HG02571 (cell line): ENCODE data around the gene CD320.
"Not testable (repeated sequence)": the region's sequence is repeated elsewhere in the genome, so short reads cannot be mapped to it uniquely, and the experiment has no call there.

ENCODE experiments used
- ATAC-seq: cut with Tn5 transposase; IDR thresholded peaks from one replicate; pipeline ENCODE4 v1.9.1; 2021; ENCODE audit warnings: mild to moderate bottlenecking, moderate library complexity; ENCODE audit not compliant: unreplicated experiment

The CD320 gene

DNA sequence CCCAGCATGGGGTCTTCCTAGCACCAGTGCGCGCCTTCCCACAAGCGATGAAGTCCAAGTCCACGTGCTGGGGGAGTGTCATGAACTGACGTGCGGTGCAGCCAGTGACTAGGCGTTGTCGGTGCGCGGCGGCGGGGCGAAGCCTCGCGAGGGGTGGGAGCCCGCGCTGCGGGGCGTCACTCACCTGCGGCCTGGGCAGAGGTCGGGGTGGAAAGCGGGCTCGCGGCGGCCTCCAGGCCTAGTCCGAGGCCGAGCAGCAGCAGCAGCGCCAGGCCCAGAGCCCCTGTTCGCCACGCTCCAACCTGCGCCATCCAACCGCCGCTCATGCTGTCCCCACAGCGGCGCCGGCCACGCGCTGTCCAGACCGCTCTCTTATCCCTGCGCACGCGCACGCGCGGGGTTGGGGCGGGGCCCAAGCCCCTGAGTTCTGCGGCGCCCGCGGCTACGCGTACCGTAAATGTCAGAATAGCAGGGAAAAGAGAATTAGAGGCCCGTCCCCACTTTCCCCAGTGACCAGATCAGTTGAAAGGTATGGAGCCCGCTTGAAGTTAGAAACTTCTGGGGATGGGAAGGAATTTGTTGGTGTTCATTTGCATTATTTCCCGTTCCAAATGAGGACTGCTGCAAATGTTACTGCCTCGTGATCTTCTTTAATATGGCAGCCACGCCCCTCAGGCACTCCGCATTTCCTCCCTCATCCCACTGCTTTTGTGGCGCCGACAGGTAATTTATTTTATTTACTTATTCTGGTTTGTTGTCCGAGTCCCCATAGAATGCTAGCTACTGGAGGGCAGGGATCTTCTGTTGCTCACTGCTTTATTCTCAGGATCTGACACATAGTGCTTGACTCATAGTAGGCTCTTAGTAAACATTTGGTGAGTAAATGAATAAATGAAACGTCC is at the start of gene CD320:
Gene CD320 (minus strand): TSS at position 394 of the 902 bp plus-strand sequence. CDS start 68 bp downstream, at position 326.
- ATAC-seq, result peak; percentile 79

DNA sequence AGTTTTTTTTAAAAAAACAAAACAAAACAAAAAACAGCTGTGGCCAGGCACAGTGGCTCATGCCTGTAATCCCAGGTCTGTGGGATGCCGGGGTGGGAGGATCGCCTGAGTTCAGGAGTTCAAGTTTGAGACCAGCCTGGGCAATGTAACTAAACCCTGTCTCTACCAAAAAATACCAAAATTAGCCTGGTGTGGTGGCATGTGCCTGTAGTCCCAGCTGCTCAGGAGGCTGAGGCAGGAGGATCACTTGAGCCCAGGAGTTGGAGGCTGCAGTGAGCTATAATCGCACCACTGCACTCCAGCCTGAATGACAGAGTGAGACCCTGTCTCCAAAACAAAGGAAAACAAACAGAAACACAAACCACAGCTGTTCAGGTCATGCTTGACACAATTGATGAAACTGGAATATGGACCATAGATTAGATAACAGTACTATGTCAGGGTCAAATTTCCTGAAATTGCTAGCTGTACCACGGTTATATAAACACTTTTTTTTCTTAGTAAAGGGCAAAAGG is 48.9 kb upstream of the CD320 start:
- ATAC-seq, result no peak

DNA sequence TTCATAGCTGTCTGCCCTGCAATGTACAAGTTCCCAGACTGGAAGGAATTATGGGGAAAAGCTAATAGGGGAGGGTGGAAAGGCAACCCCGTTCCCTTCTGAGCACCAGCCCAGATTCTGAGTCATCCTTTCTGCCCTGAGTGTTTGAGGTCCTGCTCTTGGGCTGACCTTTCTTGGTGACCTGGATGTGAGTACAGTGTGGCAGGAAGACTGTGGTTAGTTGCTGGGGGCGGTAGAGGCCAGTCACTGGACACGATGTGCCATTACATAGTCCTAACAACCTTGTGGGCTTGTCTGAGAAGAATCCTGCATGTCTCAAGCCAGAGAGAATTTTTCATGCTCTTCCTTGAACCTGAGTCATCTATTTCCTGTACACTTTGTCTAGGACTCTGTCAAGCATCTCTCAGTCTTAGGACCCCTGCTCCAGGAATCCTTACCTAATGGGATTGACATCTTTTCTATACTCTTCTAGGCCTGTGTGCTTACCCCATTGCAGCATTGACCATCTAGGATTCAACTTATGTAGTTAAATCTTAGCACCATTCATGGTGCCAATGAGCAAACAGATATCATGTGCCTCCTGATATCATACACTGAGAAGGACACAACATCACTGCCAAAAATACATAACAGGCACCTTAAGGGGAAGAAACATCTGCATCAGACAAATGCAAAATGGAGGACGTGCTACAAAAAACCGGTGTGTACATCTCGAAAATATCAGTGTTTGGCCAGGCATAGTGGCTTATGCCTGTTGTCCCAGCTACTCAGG is 47.7 kb upstream of the CD320 start:
- no peak for ATAC-seq

DNA sequence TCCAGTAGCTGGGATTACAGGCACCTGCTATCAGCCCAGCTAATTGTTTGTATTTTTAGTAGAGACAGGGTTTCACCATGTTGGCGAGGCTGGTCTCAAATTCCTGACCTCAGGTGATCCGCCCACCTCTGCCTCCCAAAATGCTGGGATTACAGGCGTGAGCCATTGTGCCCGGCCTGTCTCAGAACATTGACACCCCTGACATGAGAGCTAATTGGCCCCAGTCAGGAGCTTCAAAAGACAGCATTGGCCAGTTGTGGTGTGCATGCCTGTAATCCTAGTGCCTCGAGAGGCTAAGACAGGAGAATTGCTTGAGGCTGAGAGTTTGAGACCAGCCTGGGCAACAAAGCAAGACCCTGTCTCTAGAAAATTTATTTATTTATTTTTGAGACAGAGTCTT is 44.7 kb upstream of the CD320 start:
- not testable (repeated sequence) for ATAC-seq

DNA sequence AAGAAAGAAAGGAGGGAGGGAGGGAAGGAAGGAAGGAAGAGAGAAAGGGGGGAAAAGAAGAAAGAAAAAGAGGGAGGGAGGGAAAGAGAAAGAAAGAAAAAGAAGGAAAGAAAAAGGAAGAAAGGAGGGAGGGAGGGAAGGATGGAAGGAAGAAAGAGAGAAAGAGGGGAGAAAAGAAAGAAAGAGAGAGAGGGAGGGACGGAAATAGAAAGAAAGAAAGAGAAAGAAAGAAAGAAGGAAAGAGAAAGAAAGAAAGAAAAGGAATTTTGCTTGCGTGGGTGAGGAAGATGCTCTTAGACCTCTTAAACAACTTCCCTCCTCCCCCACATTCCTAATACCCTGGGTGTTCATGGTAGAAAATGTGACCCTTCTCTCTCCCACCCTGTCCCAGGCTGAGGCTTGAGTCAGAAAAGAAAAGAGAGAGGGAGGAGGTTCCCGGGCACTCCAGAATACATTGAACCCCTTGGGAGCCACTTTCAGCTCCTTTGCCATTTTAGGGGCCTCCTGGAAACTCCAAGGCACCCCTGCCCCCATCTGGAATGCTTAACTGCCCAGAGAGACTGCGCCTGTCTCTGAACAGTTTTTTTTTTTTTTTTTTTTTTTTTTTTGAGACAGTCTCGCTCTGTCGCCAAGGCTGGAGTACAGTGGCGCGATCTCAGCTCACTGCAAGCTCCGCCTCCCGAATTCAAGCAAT is 44.1 kb upstream of the CD320 start:
- ATAC-seq, result no peak

DNA sequence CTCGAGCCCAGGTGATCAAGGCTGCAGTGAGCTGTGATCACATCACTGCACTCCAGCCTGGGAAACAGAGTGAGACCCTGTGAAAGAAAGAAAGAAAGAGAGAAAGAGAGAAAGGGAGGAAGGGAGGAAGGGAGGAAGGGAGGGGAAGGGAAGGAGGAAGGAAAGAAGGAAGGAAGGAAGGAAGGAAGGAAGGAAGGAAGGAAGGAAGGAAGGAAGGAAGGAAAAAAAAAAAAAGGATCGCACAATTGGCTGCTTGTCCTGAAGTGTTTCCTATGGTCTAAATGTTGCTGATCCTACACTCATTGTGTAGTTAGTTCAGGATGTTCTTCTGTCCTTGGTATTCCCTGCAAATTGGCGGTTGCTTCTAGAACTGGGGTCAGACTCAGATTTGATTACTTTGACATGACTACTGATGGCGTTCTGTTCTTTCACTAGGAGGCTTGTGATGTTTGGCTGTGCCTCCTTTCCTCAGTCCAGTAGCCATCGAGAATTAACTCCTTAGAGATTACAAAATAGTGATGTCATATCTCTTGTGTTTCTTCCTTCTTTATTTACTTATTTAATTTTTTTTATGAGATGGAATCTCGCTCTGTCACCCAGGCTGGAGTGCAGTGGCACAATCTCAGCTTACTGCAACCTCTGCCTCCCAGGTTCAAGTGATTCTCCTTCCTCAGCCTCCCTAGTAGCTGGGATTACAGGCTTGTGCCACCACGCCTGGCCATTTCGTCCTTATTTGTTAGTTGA is 41.6 kb upstream of the CD320 start:
- ATAC-seq, result not testable (repeated sequence)

DNA sequence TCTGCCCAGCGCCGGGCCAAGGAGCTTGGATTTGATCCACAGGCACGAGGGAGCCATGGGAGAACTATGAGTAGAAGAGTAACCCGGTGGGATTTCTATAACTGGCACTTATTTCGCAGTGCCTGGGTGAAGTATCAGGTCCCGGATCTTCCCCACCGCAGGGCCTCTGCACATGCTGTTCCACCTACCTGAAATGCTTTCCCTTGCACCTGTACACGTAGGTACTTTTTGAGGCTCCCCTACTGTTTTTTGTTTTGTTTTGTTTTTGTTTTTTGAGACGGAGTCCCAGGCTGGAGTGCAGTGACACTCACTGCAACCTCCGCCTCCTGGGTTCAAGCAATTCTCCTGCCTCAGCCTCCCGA is 35.3 kb upstream of the CD320 start:
- ATAC-seq, result no peak

DNA sequence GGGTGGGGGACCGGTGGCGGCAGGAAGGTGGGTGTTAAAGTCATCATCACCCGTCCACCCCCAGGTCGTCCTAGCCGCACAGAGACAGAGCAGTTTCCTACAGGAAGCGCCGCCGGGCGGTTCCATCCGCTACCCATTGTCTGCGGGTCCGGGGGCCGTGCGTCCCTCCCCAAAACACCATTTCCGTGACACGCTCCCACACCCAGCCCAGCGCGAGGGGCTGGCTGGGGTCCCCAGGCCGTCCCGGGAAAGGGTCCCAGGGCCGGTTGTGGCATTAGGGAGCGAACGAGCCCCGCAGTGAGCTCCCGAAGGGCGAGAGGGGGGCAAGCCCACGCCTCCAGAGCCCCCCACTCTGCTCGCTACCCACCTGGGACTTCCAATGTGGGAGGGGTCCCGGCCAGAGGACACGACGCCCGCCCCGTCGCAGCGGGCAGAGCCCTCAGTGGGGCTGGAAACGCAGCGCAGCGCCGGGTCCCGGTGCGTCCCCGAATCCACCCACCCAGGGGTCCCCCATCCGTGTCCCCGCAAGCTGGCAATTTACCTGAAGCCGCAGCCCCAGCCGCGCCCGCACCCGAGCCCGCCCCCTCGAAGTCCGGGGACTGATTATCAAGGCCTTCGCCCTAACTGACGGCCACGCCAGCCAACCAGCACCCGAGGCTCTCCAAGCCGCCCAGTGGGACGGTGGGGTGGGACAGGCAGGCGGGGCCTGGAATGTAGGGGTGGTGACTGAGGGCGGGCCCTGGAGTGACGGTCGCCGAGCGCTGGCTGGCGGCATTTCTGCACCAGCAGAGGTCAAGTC is 34.7 kb upstream of the CD320 start, which contains the start of gene KANK3:
Gene KANK3 (minus strand): TSS at position 579 of the 799 bp plus-strand sequence. CDS start 5,434 bp downstream, outside the sequence.
- peak; percentile 86 for ATAC-seq

DNA sequence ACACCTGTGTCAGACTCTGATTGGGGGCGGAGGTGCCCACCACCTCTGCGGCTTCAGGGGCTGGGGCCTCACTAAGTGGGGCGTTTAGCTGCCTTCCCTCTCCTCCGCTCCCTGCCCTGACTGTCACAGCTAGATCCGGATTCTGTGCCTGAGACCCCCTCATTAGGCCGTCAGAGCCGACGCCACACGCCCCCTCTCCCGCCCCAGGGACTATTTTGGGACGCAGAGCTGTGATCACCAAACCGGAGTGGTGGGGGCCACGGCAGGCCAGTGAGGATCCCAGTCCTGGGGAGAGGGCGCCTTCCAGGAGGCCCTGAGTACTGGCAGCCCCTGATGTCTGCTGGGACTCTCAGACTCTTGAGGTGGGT is 34.1 kb upstream of the CD320 start:
- ATAC-seq, result no peak

DNA sequence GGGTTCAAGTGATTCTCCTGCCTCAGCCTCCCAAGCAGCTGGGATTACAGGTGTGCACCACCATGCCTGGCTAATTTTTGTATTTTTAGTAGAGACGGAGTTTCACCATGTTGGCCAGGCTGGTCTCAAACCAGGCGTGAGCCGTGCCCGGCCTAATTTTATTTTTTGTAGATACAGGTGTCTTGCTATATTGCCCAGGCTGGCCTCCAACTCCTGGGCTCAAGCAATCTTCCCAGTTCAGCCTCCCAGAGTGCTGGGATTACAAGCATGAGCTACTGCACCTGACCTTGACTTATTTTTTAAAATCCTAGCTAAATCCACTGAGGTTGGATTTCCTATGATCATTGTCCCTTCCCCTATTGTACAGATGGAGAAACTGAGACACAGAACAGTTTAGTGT is 33.3 kb upstream of the CD320 start:
- ATAC-seq, result not testable (repeated sequence)

DNA sequence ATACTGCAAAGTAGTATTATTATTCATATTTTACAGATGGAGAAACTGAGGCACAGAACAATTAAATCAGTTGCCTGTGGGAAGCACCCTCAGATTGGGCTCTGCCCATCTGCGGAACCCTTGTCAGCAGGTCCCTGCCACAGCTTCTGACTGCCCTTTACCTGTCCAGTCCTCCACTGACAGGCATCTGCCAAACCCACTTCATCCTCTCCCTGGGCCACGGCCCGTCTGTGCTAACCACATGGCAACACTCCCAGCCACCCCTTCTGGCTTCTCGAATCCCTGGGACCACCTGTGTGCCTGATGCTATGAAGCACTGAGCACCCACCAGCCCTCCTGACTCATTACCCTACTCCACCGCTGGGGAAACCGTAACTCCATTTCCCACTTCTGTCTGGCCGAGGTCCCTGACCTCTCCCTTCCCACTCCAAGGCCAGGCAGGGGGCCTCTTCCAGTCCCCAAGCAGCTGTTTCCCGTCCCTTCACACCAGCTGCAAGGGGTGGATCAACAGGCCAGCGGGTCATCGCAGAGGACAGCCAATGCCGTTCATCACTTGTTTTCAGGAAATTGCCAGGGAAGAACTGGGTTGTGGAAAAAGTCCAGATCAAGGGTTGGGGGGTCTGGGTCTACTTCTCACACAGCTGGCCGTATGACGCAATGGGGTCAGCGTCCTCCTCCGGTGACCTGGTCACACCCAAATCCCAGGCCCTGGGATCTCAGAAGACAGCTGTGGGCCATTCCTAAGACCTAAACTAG is 32.4 kb upstream of the CD320 start:
- no peak for ATAC-seq

DNA sequence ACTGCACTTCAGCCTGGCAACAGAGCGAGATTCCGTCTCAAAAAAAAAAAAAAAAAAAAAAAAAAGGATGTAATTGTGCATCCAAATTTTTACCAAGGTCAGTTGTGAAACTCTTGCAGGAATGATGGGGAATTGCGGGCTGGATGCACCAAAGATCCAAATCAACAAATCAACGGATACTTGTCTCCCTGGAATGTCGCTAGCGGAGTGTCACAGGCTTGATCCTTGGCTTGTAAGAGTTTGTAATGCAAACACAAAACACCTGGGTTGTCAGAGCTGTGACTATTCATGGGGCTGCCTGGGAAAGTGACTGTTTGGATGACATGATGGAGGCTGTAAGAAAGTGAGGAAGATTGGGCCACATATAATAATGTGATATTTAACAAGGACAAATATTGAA is 30.7 kb upstream of the CD320 start:
- no peak for ATAC-seq

DNA sequence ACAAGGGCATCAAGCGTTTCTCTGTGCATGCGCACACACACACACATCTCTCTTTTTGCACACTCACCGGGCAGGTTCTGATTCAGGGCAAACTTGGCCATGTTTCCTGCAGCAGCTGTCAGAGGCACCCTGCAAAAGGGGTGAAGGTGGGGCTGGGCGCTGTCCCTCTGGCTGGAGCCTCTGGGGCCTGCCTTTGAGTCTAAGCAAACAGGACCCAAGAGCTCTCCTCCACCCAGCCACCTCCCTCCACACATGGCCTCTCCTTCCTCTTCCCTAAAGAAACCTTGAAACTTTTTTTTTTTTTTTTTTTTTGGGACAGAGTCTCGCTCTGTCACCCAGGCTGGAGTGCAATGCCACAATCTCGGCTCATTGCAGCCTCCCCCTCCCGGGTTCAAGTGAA is 29.6 kb upstream of the CD320 start:
- ATAC-seq, result no peak

DNA sequence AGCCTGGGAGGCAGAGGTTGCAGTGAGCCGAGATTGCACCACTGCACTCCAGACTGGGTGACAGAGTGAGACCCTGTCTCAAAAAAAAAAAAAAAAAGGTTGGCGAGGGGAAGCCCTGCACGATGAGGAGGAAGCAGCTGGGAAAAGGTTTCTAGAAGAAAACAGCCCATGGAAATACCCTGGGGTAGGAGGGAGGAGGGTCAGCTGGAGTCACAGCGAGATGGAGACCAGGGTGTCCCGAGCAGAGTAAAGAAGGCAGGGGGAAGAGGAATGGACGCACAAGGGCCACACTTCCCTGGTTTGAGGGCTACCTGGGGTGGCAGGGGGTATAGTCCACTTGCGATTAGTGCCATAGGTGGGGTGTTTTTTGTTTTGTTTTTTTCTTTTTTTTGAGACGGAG is 28.5 kb upstream of the CD320 start:
- ATAC-seq, result no peak

DNA sequence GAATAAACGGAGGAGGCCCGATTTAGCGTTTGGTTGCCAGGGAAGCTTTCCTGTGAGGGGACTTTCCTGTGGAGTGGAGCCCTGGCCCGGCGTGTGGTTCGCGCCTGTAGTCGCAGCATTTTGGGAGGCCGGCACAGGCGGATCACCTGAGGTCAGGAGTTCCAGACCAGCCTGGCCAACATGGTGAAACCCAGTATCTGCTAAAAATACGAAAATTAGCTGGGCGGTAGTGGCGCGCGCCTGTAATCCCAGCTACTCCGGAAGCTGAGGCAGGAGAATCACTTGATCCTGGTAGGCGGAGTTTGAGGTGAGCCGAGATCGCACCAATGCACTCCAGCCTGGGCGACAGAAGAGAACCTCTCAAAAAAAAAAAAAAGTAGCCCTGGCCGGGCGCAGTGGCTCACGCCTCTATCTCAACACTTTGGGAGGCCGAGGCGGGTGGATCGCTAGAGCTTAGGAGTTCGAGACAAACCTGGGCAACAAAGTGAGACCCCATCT is 28.0 kb upstream of the CD320 start:
- no peak for ATAC-seq

DNA sequence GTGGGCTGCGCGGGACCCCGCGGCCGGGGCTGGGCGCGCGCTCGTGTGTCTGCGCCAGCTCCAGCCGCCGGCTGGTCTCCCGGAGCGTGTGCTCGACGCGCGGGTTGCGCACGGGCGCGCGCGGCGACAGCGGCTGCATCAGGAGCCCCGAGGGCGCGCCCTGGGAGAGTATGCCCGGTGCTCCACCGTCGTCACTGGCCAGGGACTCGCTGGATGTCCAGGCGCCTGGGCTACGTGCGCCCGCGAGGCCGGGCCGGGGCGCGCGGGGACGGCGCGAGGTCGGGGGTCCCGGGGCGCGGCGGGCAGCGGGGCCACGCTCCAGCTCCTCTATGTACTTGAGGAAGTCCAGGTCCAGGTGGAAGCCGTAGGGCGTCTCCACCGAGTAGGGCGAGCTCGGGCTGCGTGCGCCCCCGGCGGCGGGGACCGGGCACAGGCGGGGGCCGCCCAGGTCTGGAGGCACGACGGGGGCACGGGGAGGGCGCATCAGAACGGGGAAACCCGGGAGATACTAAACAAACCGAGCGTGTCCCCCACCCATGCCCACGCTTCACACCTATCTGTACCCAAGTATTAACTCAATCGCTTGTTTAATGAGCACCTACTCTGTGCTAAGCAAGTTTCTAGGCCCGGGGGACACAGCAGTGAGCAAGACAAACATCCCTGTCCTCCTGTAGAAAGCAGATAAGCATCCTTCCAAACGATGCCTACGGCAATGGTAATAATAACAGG is 27.3 kb upstream of the CD320 start:
- ATAC-seq, result no peak

DNA sequence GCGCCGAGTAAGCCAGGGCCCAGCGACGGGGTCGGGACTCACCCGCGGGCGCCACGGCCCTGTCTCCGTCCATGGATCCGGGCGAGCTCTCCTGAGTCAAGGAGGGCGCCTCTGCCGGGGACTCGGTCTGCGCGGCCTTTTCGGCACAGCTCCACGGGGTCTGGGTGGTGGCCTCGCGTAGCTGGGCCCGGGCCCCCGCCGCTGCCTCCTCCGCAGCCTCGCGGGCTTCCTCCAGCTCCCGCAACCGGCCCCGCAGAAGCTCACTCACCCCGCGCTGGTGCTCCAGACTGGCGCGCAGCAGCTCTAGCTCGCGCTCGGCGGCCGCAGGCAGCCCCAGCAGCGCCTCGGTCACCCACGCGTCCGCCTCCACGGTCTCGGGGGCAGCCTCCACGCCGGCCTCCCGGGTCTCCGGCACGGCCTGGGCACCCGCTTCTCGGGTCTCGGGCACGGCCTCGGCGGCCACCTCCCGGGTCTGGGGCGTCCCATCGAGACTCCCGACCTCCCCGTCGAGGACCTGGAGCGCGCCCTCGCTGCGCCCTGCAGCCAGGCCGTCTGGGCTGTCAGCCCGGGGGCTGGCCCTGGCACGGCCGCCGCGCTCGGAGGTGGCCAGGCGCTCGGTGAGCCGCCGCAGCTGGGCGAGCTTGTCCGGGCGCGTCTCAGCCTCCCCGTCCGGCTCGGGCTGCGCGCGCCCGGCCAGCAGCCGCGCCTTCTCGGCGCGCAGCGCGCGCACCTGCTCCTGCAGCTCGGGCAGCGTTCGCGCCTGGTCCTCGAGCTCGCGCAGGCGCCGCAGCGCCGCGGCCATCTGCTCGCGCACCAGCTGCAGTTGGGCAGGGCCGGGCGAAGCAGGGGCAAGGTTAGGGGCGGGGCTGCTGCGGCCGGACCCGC is 26.5 kb upstream of the CD320 start:
- no peak for ATAC-seq
